KMS-11 (cell line): Measurements from ENCODE around the gene DAP3.
"Not testable (repeated sequence)": the region's sequence is repeated elsewhere in the genome, so short reads cannot be mapped to it uniquely, and the experiment has no call there.

Source experiments
- H2AFZ ChIP-seq: fragments of 200-600 bp; sonication (generic); 2 replicates; pipeline ENCODE4 v1.6.1; 2016; ENCODE audit warnings: antibody characterized with exemption, mixed run types, low read depth
- H3K27ac ChIP-seq: fragments of 200-600 bp; sonication (generic); 2 replicates; pipeline ENCODE4 v1.6.1; 2016; ENCODE audit warnings: mild to moderate bottlenecking, mixed run types
- H3K27me3 ChIP-seq: fragments of 200-600 bp; sonication (generic); 2 replicates; pipeline ENCODE4 v1.6.1; 2017; ENCODE audit warnings: mild to moderate bottlenecking, low read depth, mixed run types, moderate library complexity; ENCODE audit not compliant: insufficient read depth
- H3K36me3 ChIP-seq: fragments of 200-600 bp; sonication (generic); 2 replicates; pipeline ENCODE4 v1.6.1; 2017; ENCODE audit warnings: mild to moderate bottlenecking, mixed run types; ENCODE audit not compliant: insufficient read depth
- H3K4me1 ChIP-seq: fragments of 200-600 bp; sonication (generic); 2 replicates; pipeline ENCODE4 v1.6.1; 2016; ENCODE audit warnings: mild to moderate bottlenecking, low read depth, mixed run types; ENCODE audit not compliant: poor library complexity, severe bottlenecking
- H3K4me2 ChIP-seq: fragments of 200-600 bp; sonication (generic); 2 replicates; pipeline ENCODE4 v1.7.0; 2016; ENCODE audit warnings: mild to moderate bottlenecking, mixed run types
- H3K4me3 ChIP-seq: fragments of 200-600 bp; sonication (generic); IDR thresholded peaks from 2 replicates; pipeline ENCODE4 v1.6.1; 2017; ENCODE audit warnings: low read depth, low read length, mixed read lengths; ENCODE audit not compliant: insufficient read depth
- H3K79me2 ChIP-seq: fragments of 200-600 bp; sonication (generic); 2 replicates; pipeline ENCODE4 v1.6.1; 2016; ENCODE audit warnings: low read depth, mixed run types; ENCODE audit not compliant: insufficient read depth
- H3K9ac ChIP-seq: fragments of 200-600 bp; sonication (generic); 2 replicates; pipeline ENCODE4 v1.6.1; 2016; ENCODE audit warnings: mild to moderate bottlenecking, mixed run types
- H4K20me1 ChIP-seq: fragments of 200-600 bp; sonication (generic); 2 replicates; pipeline ENCODE4 v1.6.1; 2016; ENCODE audit warnings: mild to moderate bottlenecking, mixed run types; ENCODE audit not compliant: insufficient read depth
- TF ChIP-seq, protein P1 (sequence below): fragments of 200-600 bp; sonication (generic); conservative IDR thresholded peaks from 2 replicates; pipeline ENCODE4 v1.6.1; 2017; ENCODE audit warnings: low read depth, mild to moderate bottlenecking, antibody characterized with exemption, low read length, moderate library complexity, mixed read lengths

The DAP3 gene

GRCh38 chr1:155650231-155650757, 38.6 kb upstream of the DAP3 start:
- no peak overlapping the region for H2AFZ ChIP-seq
- no peak overlapping the region for H3K4me2 ChIP-seq

GRCh38 chr1:155651861-155652661, 36.8 kb upstream of the DAP3 start:
- Histone ChIP-seq H3K9ac (no peak overlapping the region), H3K27ac (no peak overlapping the region), H3K79me2 (no peaks in the 10 kb centered on the region), H3K4me1 (no peaks in the 10 kb centered on the region), H4K20me1 (no peaks in the 10 kb centered on the region), H2AFZ (no peak overlapping the region), H3K4me3 (no peak overlapping the region), H3K4me2 (no peak overlapping the region), H3K36me3 (no peaks in the 10 kb centered on the region), H3K27me3 (no peaks in the 10 kb centered on the region; the same call in 1 of the 2 replicates)
- TF ChIP-seq, protein P1, sequence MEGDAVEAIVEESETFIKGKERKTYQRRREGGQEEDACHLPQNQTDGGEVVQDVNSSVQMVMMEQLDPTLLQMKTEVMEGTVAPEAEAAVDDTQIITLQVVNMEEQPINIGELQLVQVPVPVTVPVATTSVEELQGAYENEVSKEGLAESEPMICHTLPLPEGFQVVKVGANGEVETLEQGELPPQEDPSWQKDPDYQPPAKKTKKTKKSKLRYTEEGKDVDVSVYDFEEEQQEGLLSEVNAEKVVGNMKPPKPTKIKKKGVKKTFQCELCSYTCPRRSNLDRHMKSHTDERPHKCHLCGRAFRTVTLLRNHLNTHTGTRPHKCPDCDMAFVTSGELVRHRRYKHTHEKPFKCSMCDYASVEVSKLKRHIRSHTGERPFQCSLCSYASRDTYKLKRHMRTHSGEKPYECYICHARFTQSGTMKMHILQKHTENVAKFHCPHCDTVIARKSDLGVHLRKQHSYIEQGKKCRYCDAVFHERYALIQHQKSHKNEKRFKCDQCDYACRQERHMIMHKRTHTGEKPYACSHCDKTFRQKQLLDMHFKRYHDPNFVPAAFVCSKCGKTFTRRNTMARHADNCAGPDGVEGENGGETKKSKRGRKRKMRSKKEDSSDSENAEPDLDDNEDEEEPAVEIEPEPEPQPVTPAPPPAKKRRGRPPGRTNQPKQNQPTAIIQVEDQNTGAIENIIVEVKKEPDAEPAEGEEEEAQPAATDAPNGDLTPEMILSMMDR, result no peak

More at GRCh38 chr1:155650231-155650757, 38.6 kb upstream of the DAP3 start:
- Histone ChIP-seq H3K27ac (no peak overlapping the region), H4K20me1 (no peaks in the 10 kb centered on the region), H3K4me1 (no peaks in the 10 kb centered on the region), H3K4me3 (no peak overlapping the region), H3K27me3 (no peaks in the 10 kb centered on the region; the same call in 1 of the 2 replicates), H3K79me2 (no peaks in the 10 kb centered on the region), H3K9ac (no peak overlapping the region), H3K36me3 (no peaks in the 10 kb centered on the region)
- TF ChIP-seq, protein P1, result no peak

- H3K4me1 ChIP-seq, result no peaks in the 10 kb centered on the region
- H3K36me3 ChIP-seq, result no peaks in the 10 kb centered on the region
- H3K27ac ChIP-seq, result no peak overlapping the region
- H4K20me1 ChIP-seq, result no peaks in the 10 kb centered on the region
- TF ChIP-seq, protein P1, result no peak
- H2AFZ ChIP-seq, result no peak overlapping the region
- no peak overlapping the region for H3K4me3 ChIP-seq
- H3K4me2 ChIP-seq, result no peak overlapping the region
- H3K9ac ChIP-seq, result no peak overlapping the region
- H3K79me2 ChIP-seq, result no peaks in the 10 kb centered on the region
- no peaks in the 10 kb centered on the region; the same call in 1 of the 2 replicates for H3K27me3 ChIP-seq
Measured at GRCh38 chr1:155652951-155653350, 35.9 kb upstream of the DAP3 start.

GRCh38 chr1:155657463-155657862, 31.4 kb upstream of the DAP3 start:
- Histone ChIP-seq H3K4me3 (no peak overlapping the region), H2AFZ (no peak overlapping the region), H3K27ac (no peak overlapping the region), H3K9ac (no peak overlapping the region), H4K20me1 (no peaks in the 10 kb centered on the region), H3K27me3 (no peaks in the 10 kb centered on the region), H3K36me3 (peaks cover 19% of the 10 kb centered on the region; the same call in 1 of the 2 replicates), H3K4me2 (no peak overlapping the region), H3K79me2 (no peaks in the 10 kb centered on the region), H3K4me1 (no peaks in the 10 kb centered on the region)
- TF ChIP-seq, protein P1, result no peak

DNA sequence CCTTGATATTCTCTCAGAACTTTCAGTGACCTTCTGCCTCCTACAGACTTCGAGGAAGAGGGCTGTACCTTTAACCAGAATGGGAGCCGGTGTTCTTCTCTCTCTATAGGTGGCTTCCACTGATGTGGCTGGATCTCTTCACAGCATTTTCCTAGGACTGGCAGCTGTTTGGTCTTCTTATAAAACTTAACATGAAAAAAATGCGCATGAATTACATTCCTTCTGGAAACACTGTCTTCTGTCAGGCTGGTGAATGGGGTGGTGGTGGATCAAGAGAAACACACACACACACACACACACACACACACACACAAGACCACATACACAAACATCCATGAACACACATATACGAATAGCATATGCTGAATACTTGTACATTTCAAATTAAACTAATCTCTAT, 27.7 kb upstream of the DAP3 start:
- not testable (repeated sequence) for H4K20me1 ChIP-seq, H3K9ac ChIP-seq, H2AFZ ChIP-seq, H3K4me1 ChIP-seq, H3K4me3 ChIP-seq, H3K4me2 ChIP-seq, H3K27me3 ChIP-seq, H3K27ac ChIP-seq, H3K79me2 ChIP-seq
- H3K36me3 ChIP-seq, result peaks cover 33% of the 10 kb centered on the region; the same call in 1 of the 2 replicates
